HEK293 (cell line): ENCODE measurements around the gene MGST1.

Experiments
- CTCF ChIA-PET: fragments of 350-600 bp; formaldehyde crosslinking; extraction: SDS; loops from one replicate; lab custom pipeline; 2021; ENCODE audit warnings: antibody characterized with exemption; lab: Yijun Ruan, JAX
- POLR2A ChIA-PET: fragments of 300-600 bp; formaldehyde crosslinking; extraction: SDS; loops from one replicate; lab custom pipeline; 2020; ENCODE audit warnings: antibody characterized with exemption, inconsistent platforms; lab: Yijun Ruan, JAX
- H3K27ac ChIP-seq: fragments of 200-500 bp; sonication (Bioruptor generic); 2 replicates; pipeline ENCODE4 v1.5.1; 2014; ENCODE audit warnings: low read depth, low read length, control low read depth, inconsistent platforms; ENCODE audit errors: extremely low read depth
- H3K36me3 ChIP-seq, 2 experiments: fragments of 200-500 bp in 1 of 2; sonication (Bioruptor generic) in 1 of 2; 1 replicate in 1 of 2; 2 replicates in 1 of 2; pipeline ENCODE4 v1.5.1; 2014 to 2017; ENCODE audit warnings: inconsistent platforms in 2 of 2, low read length in 2 of 2; ENCODE audit not compliant: control insufficient read depth in 2 of 2, insufficient read depth in 1 of 2
- H3K4me1 ChIP-seq: fragments of 200-500 bp; sonication (Bioruptor generic); 2 replicates; pipeline ENCODE4 v1.5.1; 2014; ENCODE audit warnings: mild to moderate bottlenecking, low read length, inconsistent platforms; ENCODE audit not compliant: control insufficient read depth, insufficient read depth
- H3K4me3 ChIP-seq: 2 replicates; pipeline ENCODE4 v1.5.1; 2011; ENCODE audit warnings: low read depth, mild to moderate bottlenecking, control low read depth, low read length, moderate library complexity
- H3K9me3 ChIP-seq: fragments of 200-500 bp; sonication (Bioruptor generic); 2 replicates; pipeline ENCODE4 v1.5.1; 2014; ENCODE audit warnings: low read depth, low read length, inconsistent platforms; ENCODE audit not compliant: control insufficient read depth, insufficient read depth
- HOXA7 ChIP-seq: sonication (generic); formaldehyde crosslinking; IDR thresholded peaks from 2 replicates; pipeline ENCODE4 v1.8.1; 2022; ENCODE audit warnings: missing genetic modification reagents, borderline replicate concordance
- SP3 ChIP-seq: fragments of 450-650 bp; formaldehyde crosslinking; IDR thresholded peaks from 2 replicates; pipeline ENCODE4 v1.5.1; 2016; ENCODE audit warnings: missing biosample characterization, missing genetic modification characterization
- WT1 ChIP-seq: fragments of 450-650 bp; formaldehyde crosslinking; IDR thresholded peaks from 2 replicates; pipeline ENCODE4 v1.5.1; 2016; ENCODE audit warnings: missing biosample characterization, missing genetic modification characterization
- ZIC2 ChIP-seq: fragments of 450-650 bp; formaldehyde crosslinking; IDR thresholded peaks from 2 replicates; pipeline ENCODE4 v1.5.1; 2016; ENCODE audit warnings: missing biosample characterization, missing genetic modification characterization
- ZNF121 ChIP-seq: fragments of 450-650 bp; formaldehyde crosslinking; IDR thresholded peaks from 2 replicates; pipeline ENCODE4 v1.5.1; 2016; ENCODE audit warnings: missing biosample characterization, missing genetic modification characterization
- ZNF138 ChIP-seq: fragments of 450-650 bp; formaldehyde crosslinking; IDR thresholded peaks from 2 replicates; pipeline ENCODE4 v1.5.1; 2016; ENCODE audit warnings: missing biosample characterization, missing genetic modification characterization, borderline replicate concordance
- ZNF140 ChIP-seq: fragments of 450-650 bp; formaldehyde crosslinking; IDR thresholded peaks from 2 replicates; pipeline ENCODE4 v1.5.1; 2016; ENCODE audit warnings: missing biosample characterization, missing genetic modification characterization
- ZNF214 ChIP-seq: fragments of 450-650 bp; formaldehyde crosslinking; IDR thresholded peaks from 2 replicates; pipeline ENCODE4 v1.5.1; 2017; ENCODE audit warnings: missing biosample characterization, mild to moderate bottlenecking, missing genetic modification characterization, borderline replicate concordance
- ZNF23 ChIP-seq: fragments of 450-650 bp; formaldehyde crosslinking; IDR thresholded peaks from 2 replicates; pipeline ENCODE4 v1.5.1; 2016; ENCODE audit warnings: missing biosample characterization, missing genetic modification characterization, borderline replicate concordance
- ZNF274 ChIP-seq, 2 experiments: fragments of 200-500 bp in 1 of 2; fragments of 450-650 bp in 1 of 2; sonication (Bioruptor generic) in 1 of 2; formaldehyde crosslinking in 1 of 2; IDR thresholded peaks; 2 replicates each; pipeline versions ENCODE4 v1.5.1 to v1.6.1; 2014 to 2016; ENCODE audit warnings: borderline replicate concordance in 1 of 2, inconsistent platforms in 1 of 2, low read length in 1 of 2, missing biosample characterization in 1 of 2, missing genetic modification characterization in 1 of 2
- ZNF335 ChIP-seq: fragments of 450-650 bp; formaldehyde crosslinking; conservative IDR thresholded peaks from 2 replicates; pipeline ENCODE4 v1.5.1; 2016; ENCODE audit warnings: missing biosample characterization, missing genetic modification characterization
- ZNF426 ChIP-seq: fragments of 450-650 bp; formaldehyde crosslinking; IDR thresholded peaks from 2 replicates; pipeline ENCODE4 v1.5.1; 2017; ENCODE audit warnings: missing biosample characterization, missing genetic modification characterization, mild to moderate bottlenecking, inconsistent platforms, moderate library complexity
- ZNF514 ChIP-seq: fragments of 450-650 bp; formaldehyde crosslinking; IDR thresholded peaks from 2 replicates; pipeline ENCODE4 v1.5.1; 2016; ENCODE audit warnings: missing biosample characterization, missing genetic modification characterization
- ZNF600 ChIP-seq: fragments of 450-650 bp; formaldehyde crosslinking; IDR thresholded peaks from 2 replicates; pipeline ENCODE4 v1.5.1; 2016; ENCODE audit warnings: missing biosample characterization, missing genetic modification characterization
- ZNF658 ChIP-seq: fragments of 450-650 bp; formaldehyde crosslinking; IDR thresholded peaks from 2 replicates; pipeline ENCODE4; 2016; ENCODE audit warnings: missing biosample characterization, missing genetic modification characterization
- ZNF670 ChIP-seq: fragments of 450-650 bp; formaldehyde crosslinking; IDR thresholded peaks from 2 replicates; pipeline ENCODE4 v1.5.1; 2016; ENCODE audit warnings: missing biosample characterization, missing genetic modification characterization, low read depth
- TF ChIP-seq, protein P1 (sequence below): fragments of 450-650 bp; formaldehyde crosslinking; IDR thresholded peaks from 2 replicates; pipeline ENCODE4 v1.5.1; 2017; ENCODE audit warnings: missing biosample characterization, missing genetic modification characterization
- TF ChIP-seq, protein P2 (sequence below): fragments of 450-650 bp; formaldehyde crosslinking; IDR thresholded peaks from 2 replicates; pipeline ENCODE4 v1.5.1; 2016; ENCODE audit warnings: missing biosample characterization, missing genetic modification characterization, borderline replicate concordance
- TF ChIP-seq, protein P3 (sequence below): sonication (generic); formaldehyde crosslinking; IDR thresholded peaks from 2 replicates; pipeline ENCODE4 v1.8.1; 2022; ENCODE audit warnings: mild to moderate bottlenecking, moderate library complexity, missing genetic modification reagents
- TF ChIP-seq, protein P4 (sequence below): fragments of 450-650 bp; formaldehyde crosslinking; IDR thresholded peaks from 2 replicates; pipeline ENCODE4 v1.5.1; 2017; ENCODE audit warnings: missing biosample characterization, missing genetic modification characterization

Gene MGST1

DNA sequence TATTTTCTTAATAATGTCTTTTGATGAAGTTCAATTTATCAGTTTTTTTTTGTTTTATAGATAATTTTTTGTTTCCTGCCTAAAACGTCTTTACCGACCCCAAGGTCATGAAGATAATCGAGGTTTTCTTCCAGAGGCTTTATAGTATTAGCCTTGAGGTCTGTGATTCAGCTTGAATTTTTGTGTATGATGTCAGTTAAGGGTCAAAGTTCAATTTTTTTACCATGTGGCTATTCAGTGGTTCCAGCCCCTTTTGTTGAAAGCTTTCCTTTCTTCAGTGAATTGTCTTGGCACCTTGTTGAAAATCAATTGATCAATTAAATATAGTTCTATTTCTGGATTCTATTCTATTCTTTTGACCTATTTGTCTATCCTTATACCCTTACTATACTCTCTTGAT, 3.2 kb upstream of the MGST1 start (continued):
- TF ChIP-seq ZNF335 (tag by site-specific recombination) = no peak
- TF ChIP-seq, all 188 proteins: peak for 0

DNA sequence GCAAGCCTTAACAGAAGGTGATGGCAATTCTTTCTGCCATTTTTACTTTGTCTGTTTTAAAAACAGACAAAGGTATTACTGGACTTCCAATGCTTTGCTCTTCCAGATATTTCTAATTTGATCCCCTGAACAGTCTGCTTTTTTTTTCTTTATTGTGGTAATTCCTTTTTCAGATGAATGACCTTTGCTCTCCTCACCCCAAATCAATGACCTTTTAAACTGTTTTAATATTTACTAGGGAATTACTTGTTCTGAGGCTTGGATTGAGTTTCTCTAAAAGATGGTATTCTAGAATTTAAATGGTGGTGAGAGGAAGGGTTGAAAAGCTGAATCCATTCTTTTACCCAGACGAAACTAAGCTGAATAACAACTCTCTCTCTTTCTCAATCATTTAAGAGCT, 2.3 kb upstream of the MGST1 start:
- Histone ChIP-seq H3K4me1 (no peaks in the 10 kb centered on the region), H3K27ac (no peak overlapping the region), H3K36me3 (no peaks in the 10 kb centered on the region), H3K4me3 (no peak overlapping the region), H3K9me3 (no peaks in the 10 kb centered on the region)
- ChIA-PET POLR2A (no interaction called here), CTCF (interaction anchor here (0.9 kb wide), 1 partner anchor 17 kb away, joined by 3 read pairs; no protein-coding TSS in a partner anchor)
- TF ChIP-seq ZNF121 (no peak), ZNF23 (no peak)

DNA sequence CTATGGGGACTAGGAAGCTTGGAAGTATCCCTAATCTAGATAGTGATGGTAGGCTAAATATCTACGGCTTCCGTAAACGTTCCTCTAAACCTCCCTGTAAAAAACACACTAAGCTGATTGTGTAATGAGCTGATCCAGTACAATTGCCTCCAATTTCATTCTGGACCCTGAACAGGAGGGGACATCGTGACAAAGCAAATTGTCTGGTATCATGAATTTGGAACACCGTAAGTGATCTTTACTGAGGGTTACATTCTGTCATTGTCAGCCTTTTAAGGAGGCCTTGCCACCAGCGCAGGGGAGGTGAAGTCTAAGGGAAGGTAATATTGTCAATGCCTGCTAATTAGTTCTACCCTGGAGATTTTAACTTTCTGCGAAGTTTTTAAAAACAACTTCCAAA, 487 bp upstream of the MGST1 start:
- POLR2A ChIA-PET = no interaction called here
- Histone ChIP-seq H3K36me3 (no peaks in the 10 kb centered on the region), H3K27ac (no peak overlapping the region), H3K4me1 (no peaks in the 10 kb centered on the region), H3K9me3 (no peaks in the 10 kb centered on the region), H3K4me3 (peak overlapping the region; percentile 40; the same call in 1 of the 2 replicates)
- CTCF ChIA-PET = interaction anchor here (0.6 kb wide), 1 partner anchor 24 kb away, joined by 3 read pairs; no protein-coding TSS in a partner anchor
- TF ChIP-seq WT1 (tag by site-specific recombination) (no peak), ZNF214 (tag by site-specific recombination) (no peak), ZIC2 (tag by site-specific recombination) (no peak), SP3 (no peak), ZNF426 (tag by site-specific recombination) (no peak), ZNF138 (no peak), ZNF658 (no peak), ZNF140 (tag by site-specific recombination) (no peak), ZNF670 (tag by site-specific recombination) (no peak), ZNF600 (tag by site-specific recombination) (no peak), ZNF335 (tag by site-specific recombination) (no peak), ZNF274 (IDR thresholded peaks at IDR 0.05; ENCODE audit: low read length) (no peak), ZNF274 (tag by site-specific recombination; IDR thresholded peaks at IDR 0.05; ENCODE audit: borderline replicate concordance) (no peak), HOXA7 (CRISPR knock-in tag) (no peak), ZNF514 (tag by site-specific recombination) (no peak)
- TF ChIP-seq, protein P1, sequence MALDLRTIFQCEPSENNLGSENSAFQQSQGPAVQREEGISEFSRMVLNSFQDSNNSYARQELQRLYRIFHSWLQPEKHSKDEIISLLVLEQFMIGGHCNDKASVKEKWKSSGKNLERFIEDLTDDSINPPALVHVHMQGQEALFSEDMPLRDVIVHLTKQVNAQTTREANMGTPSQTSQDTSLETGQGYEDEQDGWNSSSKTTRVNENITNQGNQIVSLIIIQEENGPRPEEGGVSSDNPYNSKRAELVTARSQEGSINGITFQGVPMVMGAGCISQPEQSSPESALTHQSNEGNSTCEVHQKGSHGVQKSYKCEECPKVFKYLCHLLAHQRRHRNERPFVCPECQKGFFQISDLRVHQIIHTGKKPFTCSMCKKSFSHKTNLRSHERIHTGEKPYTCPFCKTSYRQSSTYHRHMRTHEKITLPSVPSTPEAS (tag by site-specific recombination) = no peak
- TF ChIP-seq, protein P2, sequence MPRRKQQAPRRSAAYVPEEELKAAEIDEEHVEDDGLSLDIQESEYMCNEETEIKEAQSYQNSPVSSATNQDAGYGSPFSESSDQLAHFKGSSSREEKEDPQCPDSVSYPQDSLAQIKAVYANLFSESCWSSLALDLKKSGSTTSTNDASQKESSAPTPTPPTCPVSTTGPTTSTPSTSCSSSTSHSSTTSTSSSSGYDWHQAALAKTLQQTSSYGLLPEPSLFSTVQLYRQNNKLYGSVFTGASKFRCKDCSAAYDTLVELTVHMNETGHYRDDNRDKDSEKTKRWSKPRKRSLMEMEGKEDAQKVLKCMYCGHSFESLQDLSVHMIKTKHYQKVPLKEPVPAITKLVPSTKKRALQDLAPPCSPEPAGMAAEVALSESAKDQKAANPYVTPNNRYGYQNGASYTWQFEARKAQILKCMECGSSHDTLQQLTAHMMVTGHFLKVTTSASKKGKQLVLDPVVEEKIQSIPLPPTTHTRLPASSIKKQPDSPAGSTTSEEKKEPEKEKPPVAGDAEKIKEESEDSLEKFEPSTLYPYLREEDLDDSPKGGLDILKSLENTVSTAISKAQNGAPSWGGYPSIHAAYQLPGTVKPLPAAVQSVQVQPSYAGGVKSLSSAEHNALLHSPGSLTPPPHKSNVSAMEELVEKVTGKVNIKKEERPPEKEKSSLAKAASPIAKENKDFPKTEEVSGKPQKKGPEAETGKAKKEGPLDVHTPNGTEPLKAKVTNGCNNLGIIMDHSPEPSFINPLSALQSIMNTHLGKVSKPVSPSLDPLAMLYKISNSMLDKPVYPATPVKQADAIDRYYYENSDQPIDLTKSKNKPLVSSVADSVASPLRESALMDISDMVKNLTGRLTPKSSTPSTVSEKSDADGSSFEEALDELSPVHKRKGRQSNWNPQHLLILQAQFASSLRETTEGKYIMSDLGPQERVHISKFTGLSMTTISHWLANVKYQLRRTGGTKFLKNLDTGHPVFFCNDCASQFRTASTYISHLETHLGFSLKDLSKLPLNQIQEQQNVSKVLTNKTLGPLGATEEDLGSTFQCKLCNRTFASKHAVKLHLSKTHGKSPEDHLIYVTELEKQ (tag by site-specific recombination) = no peak
- TF ChIP-seq, protein P3, sequence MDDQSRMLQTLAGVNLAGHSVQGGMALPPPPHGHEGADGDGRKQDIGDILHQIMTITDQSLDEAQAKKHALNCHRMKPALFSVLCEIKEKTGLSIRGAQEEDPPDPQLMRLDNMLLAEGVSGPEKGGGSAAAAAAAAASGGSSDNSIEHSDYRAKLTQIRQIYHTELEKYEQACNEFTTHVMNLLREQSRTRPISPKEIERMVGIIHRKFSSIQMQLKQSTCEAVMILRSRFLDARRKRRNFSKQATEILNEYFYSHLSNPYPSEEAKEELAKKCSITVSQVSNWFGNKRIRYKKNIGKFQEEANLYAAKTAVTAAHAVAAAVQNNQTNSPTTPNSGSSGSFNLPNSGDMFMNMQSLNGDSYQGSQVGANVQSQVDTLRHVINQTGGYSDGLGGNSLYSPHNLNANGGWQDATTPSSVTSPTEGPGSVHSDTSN (CRISPR knock-in tag) = no peak
- TF ChIP-seq, protein P4, sequence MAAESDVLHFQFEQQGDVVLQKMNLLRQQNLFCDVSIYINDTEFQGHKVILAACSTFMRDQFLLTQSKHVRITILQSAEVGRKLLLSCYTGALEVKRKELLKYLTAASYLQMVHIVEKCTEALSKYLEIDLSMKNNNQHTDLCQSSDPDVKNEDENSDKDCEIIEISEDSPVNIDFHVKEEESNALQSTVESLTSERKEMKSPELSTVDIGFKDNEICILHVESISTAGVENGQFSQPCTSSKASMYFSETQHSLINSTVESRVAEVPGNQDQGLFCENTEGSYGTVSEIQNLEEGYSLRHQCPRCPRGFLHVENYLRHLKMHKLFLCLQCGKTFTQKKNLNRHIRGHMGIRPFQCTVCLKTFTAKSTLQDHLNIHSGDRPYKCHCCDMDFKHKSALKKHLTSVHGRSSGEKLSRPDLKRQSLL (tag by site-specific recombination) = no peak
- TF ChIP-seq, all 188 proteins: peak for 0
